HuH-7 (cell line): ENCODE measurements around the gene OR6C4.
"Not testable (repeated sequence)": the region's sequence is repeated elsewhere in the genome, so short reads cannot be mapped to it uniquely, and the experiment has no call there.

Source experiments
- DNase-seq: peaks from one replicate; pipeline ENCODE4 v3.0.0; 2011; ENCODE audit warnings: low spot score

Gene OR6C4

GRCh38 chr12:55549302-55549701 is at the start of gene OR6C4:
TSS of gene OR6C4 (plus strand) at chr12:55549602. CDS start at chr12:55551227, 1,625 bp downstream.
- no peak for DNase-seq

GRCh38 chr12:55499810-55500252 is 49.6 kb upstream of the OR6C4 start:
- DNase-seq: peak; percentile 27

GRCh38 chr12:55501601-55502000 is 47.8 kb upstream of the OR6C4 start:
- no peak for DNase-seq

GRCh38 chr12:55515696-55516095 is 33.7 kb upstream of the OR6C4 start:
- peak; percentile 6 for DNase-seq

- no peak for DNase-seq
These were observed 33.0 kb upstream of the OR6C4 start for GRCh38 chr12:55516391-55516790.

GRCh38 chr12:55548235-55548634 is 1.2 kb upstream of the OR6C4 start:
- DNase-seq: not testable (repeated sequence)

- no peak for DNase-seq
These were observed 646 bp upstream of the OR6C4 start for GRCh38 chr12:55548756-55549155.

GRCh38 chr12:55554296-55554695 is 4.9 kb downstream of the OR6C4 start:
- DNase-seq: no peak

- not testable (repeated sequence) for DNase-seq
These were observed 20.7 kb downstream of the OR6C4 start for GRCh38 chr12:55570060-55570459.

GRCh38 chr12:55570689-55571088 is 21.3 kb downstream of the OR6C4 start:
- DNase-seq: not testable (repeated sequence)

GRCh38 chr12:55572168-55572567 is 22.8 kb downstream of the OR6C4 start, which contains the start of gene OR2AP1:
TSS of gene OR2AP1 (plus strand) at chr12:55572468. CDS start at chr12:55574415, 1,947 bp downstream.
- no peak for DNase-seq

GRCh38 chr12:55582066-55582465 is 32.7 kb downstream of the OR6C4 start:
- no peak for DNase-seq

- DNase-seq: no peak
These were observed 36.4 kb downstream of the OR6C4 start for GRCh38 chr12:55585817-55586216.

- DNase-seq: not testable (repeated sequence)
These were observed 40.8 kb downstream of the OR6C4 start for GRCh38 chr12:55590152-55590551.
